T-helper 1 cell (primary cell): ENCODE results near the gene CHCHD6.
"Not testable (repeated sequence)": the region's sequence is repeated elsewhere in the genome, so short reads cannot be mapped to it uniquely, and the experiment has no call there.

Source experiments
- DNase-seq, 5 donors: peaks; one replicate each; pipeline ENCODE4 v3.0.0-alpha.2; 2012 to 2020

The CHCHD6 gene

GRCh38 chr3:126770096-126770495 is 66.1 kb downstream of the CHCHD6 start:
- no peak for DNase-seq

- DNase-seq: no peak
Measured at GRCh38 chr3:126773167-126773566, 69.1 kb downstream of the CHCHD6 start.

- DNase-seq: no peak
Measured at GRCh38 chr3:126773783-126774182, 69.7 kb downstream of the CHCHD6 start.

GRCh38 chr3:126777366-126777765 is 73.3 kb downstream of the CHCHD6 start:
- no peak for DNase-seq

- DNase-seq: no peak
Measured at GRCh38 chr3:126780666-126781065, 76.6 kb downstream of the CHCHD6 start.

GRCh38 chr3:126781406-126781805 is 77.4 kb downstream of the CHCHD6 start:
- DNase-seq: no peak

- no peak for DNase-seq
Measured at GRCh38 chr3:126781889-126782491, 78.0 kb downstream of the CHCHD6 start.

GRCh38 chr3:126782536-126782935 is 78.5 kb downstream of the CHCHD6 start:
- DNase-seq: no peak

- no peak for DNase-seq
Measured at GRCh38 chr3:126784254-126784653, 80.2 kb downstream of the CHCHD6 start.

- not testable (repeated sequence) for DNase-seq
Measured at GRCh38 chr3:126791320-126791719, 87.3 kb downstream of the CHCHD6 start.

- no peak for DNase-seq
Measured at GRCh38 chr3:126792998-126793397, 89.0 kb downstream of the CHCHD6 start.

- no peak for DNase-seq
Measured at GRCh38 chr3:126797563-126797962, 93.5 kb downstream of the CHCHD6 start.

- no peak for DNase-seq
Measured at GRCh38 chr3:126798521-126798920, 94.5 kb downstream of the CHCHD6 start.

- no peak for DNase-seq
Measured at GRCh38 chr3:126799099-126799498, 95.1 kb downstream of the CHCHD6 start.

GRCh38 chr3:126801312-126801711 is 97.3 kb downstream of the CHCHD6 start:
- DNase-seq: not testable (repeated sequence)

- DNase-seq: no peak
Measured at GRCh38 chr3:126807795-126808194, 103.8 kb downstream of the CHCHD6 start.

GRCh38 chr3:126811530-126811929 is 107.5 kb downstream of the CHCHD6 start:
- DNase-seq: no peak

GRCh38 chr3:126816298-126816697 is 112.3 kb downstream of the CHCHD6 start:
- no peak for DNase-seq

- no peak for DNase-seq
Measured at GRCh38 chr3:126816986-126817777, 113.1 kb downstream of the CHCHD6 start.

GRCh38 chr3:126817781-126818180 is 113.7 kb downstream of the CHCHD6 start:
- no peak for DNase-seq

GRCh38 chr3:126818400-126819095 is 114.5 kb downstream of the CHCHD6 start:
- DNase-seq: no peak

GRCh38 chr3:126826693-126827092 is 122.7 kb downstream of the CHCHD6 start:
- DNase-seq: no peak

- no peak for DNase-seq
Measured at GRCh38 chr3:126827121-126827520, 123.1 kb downstream of the CHCHD6 start.

- no peak for DNase-seq
Measured at GRCh38 chr3:126828306-126828705, 124.3 kb downstream of the CHCHD6 start.
